Peyer's patch (tissue), 4 donors: Measurements from ENCODE around the gene PNLIP. TPM values are rescaled to one million over a fixed set of nuclear protein-coding genes. Genes with fewer than 3 reads are reported as not detected.

Experiments
- DNase-seq, 3 donors: peaks; one replicate each; pipeline ENCODE4 v3.0.0-alpha.2; 2017 to 2019
- H3K27ac ChIP-seq, 4 donors: fragments of 200-600 bp; sonication (generic); one replicate each; pipeline ENCODE4 v1.5.1; 2016 to 2019
- H3K27me3 ChIP-seq, 2 donors: fragments of 200-600 bp; sonication (generic); one replicate each; pipeline ENCODE4 v1.5.1; 2019
- H3K36me3 ChIP-seq, 3 donors: fragments of 200-600 bp; sonication (generic); one replicate each; pipeline ENCODE4 v1.5.1; 2016 to 2019
- H3K4me1 ChIP-seq, 4 donors: fragments of 200-600 bp; sonication (generic); one replicate each; pipeline ENCODE4 v1.5.1; 2016 to 2019
- H3K4me3 ChIP-seq, 4 donors: fragments of 200-600 bp; sonication (generic); 1 replicate in 3 of 4; 2 replicates in 1 of 4; pipeline ENCODE4 v1.5.1; 2016 to 2019; ENCODE audit warnings: mild to moderate bottlenecking in 1 of 4
- H3K9me3 ChIP-seq, 4 donors: fragments of 200-600 bp; sonication (generic); one replicate each; pipeline ENCODE4 v1.5.1; 2016 to 2019; ENCODE audit warnings: mild to moderate bottlenecking in 1 of 4
- CTCF ChIP-seq, 6 experiments: fragments of 450-650 bp in 4 of 6; fragments of 200-600 bp in 2 of 6; sonication (generic) in 1 of 6; IDR thresholded peaks; one replicate each; pipeline ENCODE4 v1.5.1; 2017 to 2019; ENCODE audit warnings: antibody characterized with exemption in 6 of 6, mild to moderate bottlenecking in 3 of 6, moderate library complexity in 1 of 6
- POLR2A ChIP-seq, 2 donors: fragments of 450-650 bp; IDR thresholded peaks; one replicate each; pipeline ENCODE4 v1.5.1; 2017; ENCODE audit warnings: antibody characterized with exemption in 2 of 2, mild to moderate bottlenecking in 2 of 2, moderate library complexity in 2 of 2
- total RNA-seq, 4 donors: library from RNA; depleted of rRNA; stranded (reverse); fragments of >200 nt; gene quantifications; one replicate each; pipeline ENCODE4 v1.1.0, GENCODE V29; 2016

PNLIP gene
- total RNA-seq, 4 donors from 2014 or later = not detected

- Histone ChIP-seq H3K4me1 (peaks cover 0 to 7% (median 3%) of the 10 kb centered on the region in 4 donors), H3K4me3 (no peak overlapping the region), H3K27me3 (no peaks in the 10 kb centered on the region), H3K9me3 (no peaks in the 10 kb centered on the region), H3K27ac (peak overlapping the region in 3 of 4 donors; percentile 32 to 80 (median 52)), H3K36me3 (no peaks in the 10 kb centered on the region)
- no peak for TF ChIP-seq CTCF (IDR thresholded peaks at IDR 0.05)
- no peak for DNase-seq
These were observed 64.9 kb downstream of the PNLIP start for GRCh38 chr10:116610443-116611152.

GRCh38 chr10:116611153-116611545 lies 65.4 kb downstream of the PNLIP start:
- no peaks in the 10 kb centered on the region for H3K9me3 ChIP-seq
- no peak overlapping the region for H3K4me3 ChIP-seq
- no peak for TF ChIP-seq CTCF (IDR thresholded peaks at IDR 0.05)
- no peak for TF ChIP-seq POLR2A (IDR thresholded peaks at IDR 0.05)
- H3K4me1 ChIP-seq = peaks cover 0 to 7% (median 3%) of the 10 kb centered on the region in 4 donors
- H3K27me3 ChIP-seq = no peaks in the 10 kb centered on the region
- H3K36me3 ChIP-seq = no peaks in the 10 kb centered on the region
- H3K27ac ChIP-seq = peak overlapping the region in 3 of 4 donors; percentile 32 to 80 (median 52)
- DNase-seq = peak in 2 of 3 donors; percentile 67 to 80

- Histone ChIP-seq H3K27me3 (no peaks in the 10 kb centered on the region), H3K36me3 (no peaks in the 10 kb centered on the region), H3K4me1 (peaks cover 0 to 7% (median 3%) of the 10 kb centered on the region in 4 donors), H3K4me3 (no peak overlapping the region), H3K9me3 (no peaks in the 10 kb centered on the region), H3K27ac (no peak overlapping the region)
- DNase-seq = no peak
- TF ChIP-seq POLR2A (IDR thresholded peaks at IDR 0.05) (no peak), CTCF (IDR thresholded peaks at IDR 0.05) (no peak)
These were observed 66.5 kb downstream of the PNLIP start for GRCh38 chr10:116612107-116612769.

DNA sequence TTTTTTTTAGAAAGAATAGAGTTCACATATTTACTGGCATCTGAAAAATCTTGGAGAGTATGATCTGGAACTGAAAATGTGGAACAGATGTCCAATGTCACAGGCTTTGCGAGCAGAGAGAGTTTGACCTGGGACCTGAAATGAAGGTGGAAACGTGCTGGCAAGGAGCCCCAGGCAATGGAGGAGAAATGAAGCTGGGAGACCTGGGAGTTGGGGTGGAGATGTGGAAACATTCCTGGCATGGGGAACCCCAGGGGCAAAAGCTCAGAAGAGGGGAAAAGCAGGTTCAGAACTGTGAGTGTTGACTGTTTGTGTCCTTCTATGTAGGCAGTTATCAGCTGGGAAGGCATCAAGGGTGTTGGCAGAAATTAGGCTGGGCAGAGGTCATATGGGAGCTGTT lies 67.7 kb downstream of the PNLIP start:
- DNase-seq = no peak
- Histone ChIP-seq H3K9me3 (no peaks in the 10 kb centered on the region), H3K4me3 (no peak overlapping the region), H3K27me3 (no peaks in the 10 kb centered on the region), H3K4me1 (peaks cover 0 to 7% (median 3%) of the 10 kb centered on the region in 4 donors), H3K27ac (no peak overlapping the region), H3K36me3 (no peaks in the 10 kb centered on the region)
- TF ChIP-seq CTCF (IDR thresholded peaks at IDR 0.05) = no peak
- no peak for TF ChIP-seq POLR2A (IDR thresholded peaks at IDR 0.05)

DNA sequence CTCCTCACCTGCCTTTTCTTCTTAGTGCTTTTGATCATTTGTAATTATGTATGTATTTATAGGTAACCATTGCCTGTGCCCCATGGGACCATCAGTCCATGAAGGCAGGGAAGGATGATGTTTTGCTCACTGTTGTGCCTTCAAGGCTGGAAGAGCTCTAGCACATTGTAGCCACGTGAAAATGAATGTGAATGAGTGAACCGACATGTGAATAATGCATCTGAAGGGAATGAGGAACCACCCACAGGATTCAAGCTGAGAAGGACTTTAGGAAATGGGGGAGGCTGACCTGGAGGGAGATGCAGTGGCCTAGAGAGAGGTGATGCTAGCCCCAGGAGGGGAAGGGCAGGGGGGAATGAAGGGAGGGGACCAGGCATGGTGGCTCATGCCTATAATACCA lies 69.1 kb downstream of the PNLIP start:
- no peaks in the 10 kb centered on the region for H3K27me3 ChIP-seq
- H3K9me3 ChIP-seq = no peaks in the 10 kb centered on the region
- TF ChIP-seq CTCF (IDR thresholded peaks at IDR 0.05) (no peak), POLR2A (IDR thresholded peaks at IDR 0.05) (no peak)

More for the DNA sequence above, 69.1 kb downstream of the PNLIP start:
- Histone ChIP-seq H3K4me1 (peaks cover 0 to 7% (median 3%) of the 10 kb centered on the region in 4 donors), H3K27ac (no peak overlapping the region), H3K36me3 (no peaks in the 10 kb centered on the region), H3K4me3 (no peak overlapping the region)
- DNase-seq = no peak
